Heart left ventricle (tissue), 16 donors: ENCODE data around the gene XRN2. TPM values are rescaled to one million over a fixed set of nuclear protein-coding genes. Genes with fewer than 3 reads are reported as not detected.

Experiments used
- ATAC-seq, 4 donors: fragments of 200-7000 bp; cut with Tn5 transposase; one replicate each; pipeline ENCODE4 v1.9.1; 2020 to 2022; ENCODE audit warnings: moderate library complexity in 4 of 4, mild to moderate bottlenecking in 3 of 4, moderate number of reproducible peaks in 1 of 4
- DNase-seq, 5 donors: peaks; one replicate each; pipeline ENCODE4 v3.0.0-alpha.2; 2020
- H3K27ac ChIP-seq, 12 donors: fragments of 200-600 bp; sonication (generic) in 4 of 12; one replicate each; pipeline versions ENCODE4 v1.5.0 to v1.8.0; 2016 to 2022; ENCODE audit warnings: mild to moderate bottlenecking in 2 of 12
- H3K27me3 ChIP-seq, 9 donors: fragments of 200-600 bp; sonication (generic) in 2 of 9; one replicate each; pipeline versions ENCODE4 v1.5.1 to v1.8.0; 2016 to 2022; ENCODE audit warnings: mild to moderate bottlenecking in 3 of 9
- H3K36me3 ChIP-seq, 9 donors: fragments of 200-600 bp; sonication (generic) in 2 of 9; one replicate each; pipeline versions ENCODE4 v1.5.0 to v1.8.0; 2018 to 2022; ENCODE audit warnings: mild to moderate bottlenecking in 2 of 9
- H3K4me1 ChIP-seq, 12 donors: fragments of 200-600 bp; sonication (generic) in 4 of 12; one replicate each; pipeline versions ENCODE4 v1.5.0 to v1.8.0; 2016 to 2022; ENCODE audit warnings: mild to moderate bottlenecking in 3 of 12
- H3K4me3 ChIP-seq, 12 donors: fragments of 200-600 bp; sonication (generic) in 4 of 12; one replicate each; pipeline versions ENCODE4 v1.5.0 to v1.8.0; 2017 to 2022; ENCODE audit warnings: mild to moderate bottlenecking in 9 of 12, moderate library complexity in 4 of 12
- H3K9me3 ChIP-seq, 12 donors: fragments of 200-600 bp; sonication (generic) in 4 of 12; one replicate each; pipeline versions ENCODE4 v1.5.0 to v1.8.0; 2016 to 2022; ENCODE audit warnings: mild to moderate bottlenecking in 1 of 12
- CTCF ChIP-seq, 12 donors: fragments of 200-600 bp; sonication (generic) in 4 of 12; IDR thresholded peaks; one replicate each; pipeline versions ENCODE4 v1.5.0 to v1.8.0; 2018 to 2022; ENCODE audit warnings: antibody characterized with exemption in 12 of 12, mild to moderate bottlenecking in 5 of 12
- POLR2A ChIP-seq, 2 donors: fragments of 450-650 bp; IDR thresholded peaks; one replicate each; pipeline ENCODE4 v1.6.1; 2017; ENCODE audit warnings: antibody characterized with exemption in 2 of 2, mild to moderate bottlenecking in 2 of 2, moderate library complexity in 2 of 2
- WGBS, 4 donors: extraction: QIAGEN DNeasy Blood & Tissue Kit in 2 of 4; methylation state at CpG; one replicate each; pipeline versions ENCODE4 v1.1.5 to v1.1.7; 2013 to 2018; 5-methylcytosine and 5-hydroxymethylcytosine counted together
- intact Hi-C, 10 donors: fragments of 100-400 bp; cut with DNase I; formaldehyde crosslinking; loops; one replicate each; pipeline versions ENCODE4 v1.11.1 to v1.14.2; 2022
- polyA plus RNA-seq, 2 donors: library from polyadenylated mRNA; stranded (reverse); fragments of 200-250 nt; gene quantifications; one replicate each; pipeline ENCODE4 v1.2.3, GENCODE V29; 2013
- total RNA-seq, 9 donors: library from RNA; depleted of rRNA in 2 of 9; stranded (reverse); fragments of >200 nt in 2 of 9; fragmentation: NEBNext Ultra II Directional in 3 of 9; extraction: Animal tissue kit (Norgen Biotek cat#: 25700) in 3 of 9; gene quantifications; one replicate each; pipeline versions ENCODE4 v1.1.0 to v1.2.4, GENCODE V29; 2016 to 2023
- donor health status: ischemic (EF 13 %, LVEDD 7.1; RV severe dilation, severe dysfunction).
- donor health status: healthy with polysubstance abuse.
- donor health status: DM: no; HTN: yes; CAD: no.
- donor health status: DM: no; HTN: no; CAD: no.
- donor health status: ischemic (EF 25% LVEDD 6.9; RV normal size, moderate dysfunction).
- donor health status: ischemic (EF 25% LVEDD 5.7; RV mildly dilated, moderate dysfunction).
- donor health status: healthy.
- donor health status: DM: yes; HTN: yes; CAD: no.
- donor health status: ischemic (EF 35%, LVEDD 5.7; RV mildly dilated, moderate dysfunction).
- donor health status: nonischemic (EF 11% LVEDD 7.7; RV severe dilation, severe dysfunction).
- donor health status: DM: yes; HTN: yes; CAD: no.
- donor health status: PGD.
- donor health status: ischemic (EF 29% LVEDD 5.4; RV normal size, mild dysfunction).
- donor health status: nonischemic (EF 23%, LVEDD 6.1; RV moderate dilation, normal function).

The XRN2 gene
- total and polyA plus RNA-seq, 11 donors = 6.2 to 48.3 (median 33.2) TPM

- TF ChIP-seq CTCF (IDR thresholded peaks at IDR 0.05) = no peak
- TF ChIP-seq POLR2A (IDR thresholded peaks at IDR 0.05) = no peak
- ATAC-seq (peak in 3 of 4 donors; percentile 72 to 77 (median 76)), DNase-seq (no peak)
- 58 to 62% (median 60%) methylated on average over 3 of the region's 3 CpGs for WGBS, 4 donors
- Histone ChIP-seq H3K27ac (peak overlapping the region in 1 of 12 donors; percentile 34), H3K9me3 (peaks cover 0 to 28% (median 2%) of the 10 kb centered on the region in 12 donors), H3K4me1 (peaks cover 0 to 62% (median 46%) of the 10 kb centered on the region in 12 donors), H3K36me3 (peaks cover 0 to 4% (median 0%) of the 10 kb centered on the region in 9 donors), H3K4me3 (no peak overlapping the region), H3K27me3 (no peaks in the 10 kb centered on the region)
- intact Hi-C loops = no loop called here
These were observed 20.5 kb downstream of the XRN2 start for GRCh38 chr20:21323640-21324039.

GRCh38 chr20:21324126-21324525 lies 21.0 kb downstream of the XRN2 start:
- ATAC-seq = no peak
- no peak for TF ChIP-seq POLR2A (IDR thresholded peaks at IDR 0.05)
- TF ChIP-seq CTCF (IDR thresholded peaks at IDR 0.05) = no peak
- Histone ChIP-seq H3K36me3 (peaks cover 0 to 9% (median 0%) of the 10 kb centered on the region in 9 donors), H3K4me3 (no peak overlapping the region), H3K27me3 (no peaks in the 10 kb centered on the region), H3K4me1 (peaks cover 0 to 61% (median 43%) of the 10 kb centered on the region in 12 donors), H3K27ac (peak overlapping the region in 1 of 12 donors; percentile 67), H3K9me3 (peaks cover 0 to 28% (median 2%) of the 10 kb centered on the region in 12 donors)
- intact Hi-C loops = no loop called here
- DNase-seq = no peak
- 72 to 85% (median 82%) methylated on average over 2 of the region's 2 CpGs for WGBS, 4 donors

GRCh38 chr20:21325296-21325695 lies 22.2 kb downstream of the XRN2 start:
- no peaks in the 10 kb centered on the region for H3K27me3 ChIP-seq
- no peak overlapping the region for H3K4me3 ChIP-seq
- peaks cover 0 to 18% (median 5%) of the 10 kb centered on the region in 9 donors for H3K36me3 ChIP-seq
- WGBS, 4 donors = 42 to 58% (median 52%) methylated on average over 1 of the region's 1 CpG
- DNase-seq (no peak), ATAC-seq (peak in 3 of 4 donors; percentile 36 to 59 (median 55))
- peaks cover 0 to 17% (median 2%) of the 10 kb centered on the region in 12 donors for H3K9me3 ChIP-seq
- TF ChIP-seq CTCF (IDR thresholded peaks at IDR 0.05) (no peak), POLR2A (IDR thresholded peaks at IDR 0.05) (no peak)
- intact Hi-C loops = no loop called here
- H3K4me1 ChIP-seq = peaks cover 0 to 60% (median 40%) of the 10 kb centered on the region in 12 donors
- peak overlapping the region in 3 of 12 donors; percentile 5 to 67 (median 35) for H3K27ac ChIP-seq

- Histone ChIP-seq H3K27me3 (no peaks in the 10 kb centered on the region), H3K4me1 (peaks cover 0 to 60% (median 40%) of the 10 kb centered on the region in 12 donors), H3K27ac (peak overlapping the region in 2 of 12 donors; percentile 7 to 15), H3K9me3 (peaks cover 0 to 10% (median 2%) of the 10 kb centered on the region in 12 donors), H3K36me3 (peaks cover 0 to 32% (median 18%) of the 10 kb centered on the region in 9 donors), H3K4me3 (no peak overlapping the region)
- DNase-seq = no peak
- WGBS, 4 donors = 32 to 48% (median 39%) methylated on average over 1 of the region's 1 CpG
- intact Hi-C loops = no loop called here
- peak; percentile 20 to 59 (median 50) for ATAC-seq
- no peak for TF ChIP-seq CTCF (IDR thresholded peaks at IDR 0.05)
- TF ChIP-seq POLR2A (IDR thresholded peaks at IDR 0.05) = no peak
These were observed 23.6 kb downstream of the XRN2 start for GRCh38 chr20:21326700-21327099.
